ENCODE results near the gene CADM1. TPM values are rescaled to one million over a fixed set of nuclear protein-coding genes. Genes with fewer than 3 reads are reported as not detected.

The CADM1 gene
- total and polyA plus RNA-seq, 2 experiments from 2014 or later: 48.4 to 54.3 TPM

DNA sequence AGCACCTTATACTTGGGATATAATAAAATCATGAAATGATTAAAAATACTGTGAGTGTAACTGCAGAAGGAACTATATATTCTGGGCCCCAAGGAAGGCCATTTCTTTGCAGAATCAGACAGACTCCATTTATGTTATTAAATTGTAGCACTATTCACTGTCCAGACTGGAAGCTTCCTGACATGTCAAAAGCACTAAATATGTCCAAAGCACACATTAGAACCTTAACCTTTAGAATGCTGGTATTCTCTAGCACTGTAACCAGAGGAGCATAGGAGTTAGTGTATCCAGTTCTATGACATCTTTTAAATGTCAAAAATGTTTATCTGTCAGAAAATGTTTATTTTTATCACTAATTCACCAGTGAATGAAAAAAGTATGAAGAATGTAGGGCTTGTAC lies 246.9 kb downstream of the CADM1 start:
- Histone ChIP-seq H3K27me3 (no peaks in the 10 kb centered on the region), H4K20me1 (ENCODE audit: insufficient read depth, poor library complexity, severe bottlenecking) (no peaks in the 10 kb centered on the region), H2AFZ (no peak overlapping the region), H3K36me3 (replicated peaks; ENCODE audit: insufficient read depth, low read depth) (no peaks in the 10 kb centered on the region), H3K9me3 (ENCODE audit: low read depth) (no peaks in the 10 kb centered on the region), H3K4me1 (ENCODE audit: insufficient read depth) (no peaks in the 10 kb centered on the region), H3K4me3 (no peak overlapping the region), H3K27ac (no peak overlapping the region), H3K4me2 (no peak overlapping the region), H3K79me2 (no peaks in the 10 kb centered on the region), H3K9me2 (replicated peaks; ENCODE audit: insufficient read depth) (no peaks in the 10 kb centered on the region)
- DNase-seq (ENCODE audit: low spot score): no peak
- TF ChIP-seq, protein P1, sequence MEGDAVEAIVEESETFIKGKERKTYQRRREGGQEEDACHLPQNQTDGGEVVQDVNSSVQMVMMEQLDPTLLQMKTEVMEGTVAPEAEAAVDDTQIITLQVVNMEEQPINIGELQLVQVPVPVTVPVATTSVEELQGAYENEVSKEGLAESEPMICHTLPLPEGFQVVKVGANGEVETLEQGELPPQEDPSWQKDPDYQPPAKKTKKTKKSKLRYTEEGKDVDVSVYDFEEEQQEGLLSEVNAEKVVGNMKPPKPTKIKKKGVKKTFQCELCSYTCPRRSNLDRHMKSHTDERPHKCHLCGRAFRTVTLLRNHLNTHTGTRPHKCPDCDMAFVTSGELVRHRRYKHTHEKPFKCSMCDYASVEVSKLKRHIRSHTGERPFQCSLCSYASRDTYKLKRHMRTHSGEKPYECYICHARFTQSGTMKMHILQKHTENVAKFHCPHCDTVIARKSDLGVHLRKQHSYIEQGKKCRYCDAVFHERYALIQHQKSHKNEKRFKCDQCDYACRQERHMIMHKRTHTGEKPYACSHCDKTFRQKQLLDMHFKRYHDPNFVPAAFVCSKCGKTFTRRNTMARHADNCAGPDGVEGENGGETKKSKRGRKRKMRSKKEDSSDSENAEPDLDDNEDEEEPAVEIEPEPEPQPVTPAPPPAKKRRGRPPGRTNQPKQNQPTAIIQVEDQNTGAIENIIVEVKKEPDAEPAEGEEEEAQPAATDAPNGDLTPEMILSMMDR (IDR thresholded peaks at IDR 0.05; ENCODE audit: poor library complexity): no peak
- no peak for TF ChIP-seq EZH2 (IDR thresholded peaks at IDR 0.05; ENCODE audit: borderline replicate concordance)
- TF ChIP-seq EZH2phosphoT487 (IDR thresholded peaks at IDR 0.05; ENCODE audit: low read depth, severe bottlenecking, unreplicated experiment): no peak

DNA sequence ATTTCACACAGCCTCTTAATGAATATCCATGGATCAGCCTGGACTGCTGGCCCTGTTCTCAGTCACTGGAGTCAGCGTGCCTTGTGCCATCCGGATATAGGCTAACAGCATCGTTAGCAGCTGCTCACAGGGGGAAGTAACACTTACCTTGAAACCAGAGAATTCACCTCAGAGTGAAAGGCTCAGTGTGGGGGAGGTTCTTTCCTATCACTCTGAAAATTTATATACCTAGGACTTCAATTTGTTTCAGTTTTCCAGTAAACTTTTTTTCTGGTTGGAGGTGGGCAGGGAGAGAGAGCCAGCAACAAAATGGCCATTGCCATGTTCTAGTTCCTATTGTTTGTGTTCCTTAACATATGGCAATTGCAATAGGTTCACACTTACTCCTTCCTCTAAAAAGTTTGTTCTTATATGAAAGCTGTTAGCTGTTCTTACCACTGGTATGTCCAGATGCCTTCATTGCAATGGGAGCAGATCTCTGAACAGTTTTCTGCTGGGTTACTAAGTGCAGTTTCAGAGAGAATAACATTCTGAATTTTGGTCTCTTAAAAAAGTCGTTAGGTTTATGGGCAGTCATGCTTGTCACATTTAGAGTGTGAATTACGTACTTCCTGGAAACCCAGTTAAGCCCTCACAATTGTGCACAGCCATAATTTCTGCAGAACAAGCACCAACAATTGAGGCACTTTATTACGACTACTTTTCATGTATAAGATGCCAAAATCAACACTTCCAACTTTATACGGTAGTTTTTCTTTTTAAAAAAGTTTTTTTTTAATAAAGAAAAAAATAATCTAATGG lies 247.6 kb downstream of the CADM1 start:
- H3K9me3 ChIP-seq (ENCODE audit: low read depth): no peaks in the 10 kb centered on the region
- no peaks in the 10 kb centered on the region for H3K4me1 ChIP-seq (ENCODE audit: insufficient read depth)
- no peak overlapping the region for H3K4me3 ChIP-seq
- H3K27me3 ChIP-seq: no peaks in the 10 kb centered on the region
- no peaks in the 10 kb centered on the region for H3K9me2 ChIP-seq (replicated peaks; ENCODE audit: insufficient read depth)
- no peaks in the 10 kb centered on the region for H4K20me1 ChIP-seq (ENCODE audit: insufficient read depth, poor library complexity, severe bottlenecking)
- H2AFZ ChIP-seq: no peak overlapping the region
- H3K4me2 ChIP-seq: no peak overlapping the region
- no peak overlapping the region for H3K27ac ChIP-seq
- WGBS (ENCODE audit: low lambda C conversion rate, missing lambda C conversion rate): 65% methylated on average over 7 of the region's 7 CpGs
- TF ChIP-seq EZH2 (IDR thresholded peaks at IDR 0.05; ENCODE audit: borderline replicate concordance) (no peak), EZH2phosphoT487 (IDR thresholded peaks at IDR 0.05; ENCODE audit: low read depth, severe bottlenecking, unreplicated experiment) (no peak)
- TF ChIP-seq, protein P1 (IDR thresholded peaks at IDR 0.05; ENCODE audit: poor library complexity): no peak
- no peaks in the 10 kb centered on the region for H3K36me3 ChIP-seq (replicated peaks; ENCODE audit: insufficient read depth, low read depth)
- no peaks in the 10 kb centered on the region for H3K79me2 ChIP-seq
- DNase-seq (ENCODE audit: low spot score): no peak

DNA sequence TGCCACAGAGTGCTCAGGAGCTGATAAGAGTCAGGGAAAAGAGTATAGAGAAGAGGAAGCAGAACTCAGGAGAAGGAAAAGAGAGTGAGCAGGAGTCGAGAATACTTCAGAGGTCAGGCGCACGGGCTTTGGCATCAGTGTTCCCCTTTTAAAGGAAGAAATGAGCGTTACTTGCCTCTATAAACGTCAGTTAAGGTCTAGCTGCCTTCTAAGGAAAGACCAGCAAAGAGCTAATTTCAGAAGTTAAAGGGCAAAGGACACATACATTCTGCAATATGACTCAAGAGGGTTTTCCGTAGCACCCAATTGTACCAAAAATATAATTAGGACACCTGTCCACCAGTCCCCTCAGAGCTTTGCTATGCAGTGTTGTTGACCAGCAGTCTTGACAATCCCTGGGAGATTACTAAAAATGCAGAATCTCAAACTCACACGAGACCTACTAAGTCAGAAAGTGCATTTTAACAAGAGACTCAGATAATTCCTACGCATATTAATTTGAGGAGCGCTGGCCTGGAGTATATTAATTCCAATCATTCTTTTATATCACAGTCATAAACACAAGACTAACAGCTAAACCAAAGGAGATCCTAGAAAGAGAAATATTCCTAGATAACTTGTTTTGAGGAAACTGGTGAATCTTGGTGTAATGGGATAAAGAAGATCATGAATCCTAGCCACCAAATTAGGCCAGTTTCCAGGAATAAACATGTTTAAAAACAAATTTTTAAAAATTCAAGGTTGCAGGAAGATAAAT lies 249.0 kb downstream of the CADM1 start:
- H3K4me1 ChIP-seq (ENCODE audit: insufficient read depth): no peaks in the 10 kb centered on the region
- H4K20me1 ChIP-seq (ENCODE audit: insufficient read depth, poor library complexity, severe bottlenecking): no peaks in the 10 kb centered on the region
- no peaks in the 10 kb centered on the region for H3K36me3 ChIP-seq (replicated peaks; ENCODE audit: insufficient read depth, low read depth)
- no peak overlapping the region for H2AFZ ChIP-seq
- TF ChIP-seq, protein P1 (IDR thresholded peaks at IDR 0.05; ENCODE audit: poor library complexity): no peak
- TF ChIP-seq EZH2 (IDR thresholded peaks at IDR 0.05; ENCODE audit: borderline replicate concordance) (no peak), EZH2phosphoT487 (IDR thresholded peaks at IDR 0.05; ENCODE audit: low read depth, severe bottlenecking, unreplicated experiment) (no peak)
- no peaks in the 10 kb centered on the region for H3K9me2 ChIP-seq (replicated peaks; ENCODE audit: insufficient read depth)
- DNase-seq (ENCODE audit: low spot score): no peak
- H3K27me3 ChIP-seq: no peaks in the 10 kb centered on the region
- no peak overlapping the region for H3K4me2 ChIP-seq
- no peak overlapping the region for H3K27ac ChIP-seq
- 72% methylated on average over 9 of the region's 9 CpGs for WGBS (ENCODE audit: low lambda C conversion rate, missing lambda C conversion rate)
- H3K4me3 ChIP-seq: no peak overlapping the region
- no peaks in the 10 kb centered on the region for H3K9me3 ChIP-seq (ENCODE audit: low read depth)
- H3K79me2 ChIP-seq: no peaks in the 10 kb centered on the region
